Activated naive CD8-positive, alpha-beta T cell treated with anti-CD3 and anti-CD28 coated beads, Interleukin-2, amount 50 U/mL, for 24 hours (primary cell): Measurements from ENCODE around the gene WNT8B.
A peak's percentile ranks its signal among the peaks of the same experiment; 100 is the strongest.

Experiments used
- ATAC-seq: fragments of 150-1000 bp; cut with Tn5 transposase; one replicate; pipeline ENCODE4 v1.10.0; 2021
- DNase-seq: peaks from one replicate; pipeline ENCODE4 v3.0.0; 2021
- H3K27ac Mint-ChIP-seq: one replicate; pipeline ENCODE4 v1.8.0; 2021; ENCODE audit warnings: mild to moderate bottlenecking, mixed read lengths
- H3K27me3 Mint-ChIP-seq: one replicate; pipeline ENCODE4 v1.8.0; 2021; ENCODE audit warnings: mixed read lengths
- H3K36me3 Mint-ChIP-seq: one replicate; pipeline ENCODE4 v1.8.0; 2021; ENCODE audit warnings: low read depth, mixed read lengths
- H3K4me1 Mint-ChIP-seq: one replicate; pipeline ENCODE4 v1.8.0; 2021; ENCODE audit warnings: mixed read lengths
- H3K4me3 Mint-ChIP-seq: one replicate; pipeline ENCODE4 v1.8.0; 2021; ENCODE audit warnings: mild to moderate bottlenecking, moderate library complexity, mixed read lengths
- H3K9me3 Mint-ChIP-seq: one replicate; pipeline ENCODE4 v1.8.0; 2021; ENCODE audit warnings: mixed read lengths

The WNT8B gene

GRCh38 chr10:100498059-100498458, 35.2 kb downstream of the WNT8B start:
- ATAC-seq = no peak
- Mint-ChIP-seq H3K27me3 (no peaks in the 10 kb centered on the region), H3K4me3 (no peak overlapping the region), H3K4me1 (peaks cover 19% of the 10 kb centered on the region), H3K9me3 (no peaks in the 10 kb centered on the region), H3K36me3 (peaks cover 29% of the 10 kb centered on the region), H3K27ac (no peak overlapping the region)
- no peak for DNase-seq

GRCh38 chr10:100501423-100501822, 38.6 kb downstream of the WNT8B start:
- no peak for DNase-seq
- peaks cover 23% of the 10 kb centered on the region for H3K4me1 Mint-ChIP-seq
- H3K9me3 Mint-ChIP-seq = no peaks in the 10 kb centered on the region
- H3K27ac Mint-ChIP-seq = no peak overlapping the region
- H3K4me3 Mint-ChIP-seq = no peak overlapping the region
- no peaks in the 10 kb centered on the region for H3K27me3 Mint-ChIP-seq
- no peak for ATAC-seq
- H3K36me3 Mint-ChIP-seq = peaks cover 28% of the 10 kb centered on the region

GRCh38 chr10:100502926-100503494, 40.2 kb downstream of the WNT8B start:
- Mint-ChIP-seq H3K27me3 (no peaks in the 10 kb centered on the region), H3K4me1 (peaks cover 31% of the 10 kb centered on the region), H3K4me3 (no peak overlapping the region), H3K36me3 (peaks cover 33% of the 10 kb centered on the region), H3K9me3 (no peaks in the 10 kb centered on the region), H3K27ac (no peak overlapping the region)
- DNase-seq (no peak), ATAC-seq (no peak)

GRCh38 chr10:100504096-100504495, 41.3 kb downstream of the WNT8B start:
- H3K27ac Mint-ChIP-seq = no peak overlapping the region
- DNase-seq = no peak
- H3K36me3 Mint-ChIP-seq = peaks cover 34% of the 10 kb centered on the region
- H3K4me3 Mint-ChIP-seq = no peak overlapping the region
- H3K27me3 Mint-ChIP-seq = no peaks in the 10 kb centered on the region
- ATAC-seq = no peak
- H3K4me1 Mint-ChIP-seq = peaks cover 39% of the 10 kb centered on the region
- no peaks in the 10 kb centered on the region for H3K9me3 Mint-ChIP-seq

- no peak overlapping the region for H3K27ac Mint-ChIP-seq
- no peaks in the 10 kb centered on the region for H3K9me3 Mint-ChIP-seq
- H3K4me3 Mint-ChIP-seq = no peak overlapping the region
- peaks cover 36% of the 10 kb centered on the region for H3K36me3 Mint-ChIP-seq
- H3K4me1 Mint-ChIP-seq = peaks cover 48% of the 10 kb centered on the region
- DNase-seq (no peak), ATAC-seq (no peak)
- H3K27me3 Mint-ChIP-seq = no peaks in the 10 kb centered on the region
These were observed 42.4 kb downstream of the WNT8B start for GRCh38 chr10:100505164-100505563.

- peak; percentile 21 for DNase-seq
- no peak overlapping the region for H3K4me3 Mint-ChIP-seq
- H3K9me3 Mint-ChIP-seq = no peaks in the 10 kb centered on the region
- H3K4me1 Mint-ChIP-seq = peaks cover 64% of the 10 kb centered on the region
- peaks cover 32% of the 10 kb centered on the region for H3K36me3 Mint-ChIP-seq
- peak; percentile 80 for ATAC-seq
- H3K27ac Mint-ChIP-seq = peak overlapping the region; percentile 70
- H3K27me3 Mint-ChIP-seq = no peaks in the 10 kb centered on the region
These were observed 44.0 kb downstream of the WNT8B start for GRCh38 chr10:100506596-100507356.

GRCh38 chr10:100507357-100507732, 44.5 kb downstream of the WNT8B start:
- DNase-seq (no peak), ATAC-seq (no peak)
- Mint-ChIP-seq H3K36me3 (peaks cover 32% of the 10 kb centered on the region), H3K27ac (no peak overlapping the region), H3K4me3 (no peak overlapping the region), H3K4me1 (peaks cover 69% of the 10 kb centered on the region), H3K27me3 (no peaks in the 10 kb centered on the region), H3K9me3 (no peaks in the 10 kb centered on the region)

GRCh38 chr10:100508266-100508665, 45.5 kb downstream of the WNT8B start:
- no peaks in the 10 kb centered on the region for H3K27me3 Mint-ChIP-seq
- ATAC-seq (no peak), DNase-seq (no peak)
- peak overlapping the region; percentile 34 for H3K4me3 Mint-ChIP-seq
- H3K36me3 Mint-ChIP-seq = peaks cover 32% of the 10 kb centered on the region
- H3K27ac Mint-ChIP-seq = peak overlapping the region; percentile 79
- H3K4me1 Mint-ChIP-seq = peaks cover 70% of the 10 kb centered on the region
- H3K9me3 Mint-ChIP-seq = no peaks in the 10 kb centered on the region

GRCh38 chr10:100508691-100509150, 45.9 kb downstream of the WNT8B start:
- Mint-ChIP-seq H3K27ac (peak overlapping the region; percentile 79), H3K36me3 (peaks cover 32% of the 10 kb centered on the region), H3K4me1 (peaks cover 70% of the 10 kb centered on the region), H3K4me3 (peak overlapping the region; percentile 34), H3K27me3 (no peaks in the 10 kb centered on the region), H3K9me3 (no peaks in the 10 kb centered on the region)
- peak; percentile 15 for DNase-seq
- ATAC-seq = peak; percentile 38

GRCh38 chr10:100509241-100509840, 46.5 kb downstream of the WNT8B start:
- peak; percentile 59 for DNase-seq
- H3K4me3 Mint-ChIP-seq = peak overlapping the region; percentile 34

GRCh38 chr10:100510533-100511308, 47.9 kb downstream of the WNT8B start:
- Mint-ChIP-seq H3K4me1 (peaks cover 66% of the 10 kb centered on the region), H3K4me3 (peak overlapping the region; percentile 50), H3K36me3 (peaks cover 30% of the 10 kb centered on the region), H3K27me3 (no peaks in the 10 kb centered on the region), H3K9me3 (no peaks in the 10 kb centered on the region), H3K27ac (peak overlapping the region; percentile 72)
- DNase-seq (peak; percentile 66), ATAC-seq (peak; percentile 83)

More at GRCh38 chr10:100509241-100509840, 46.5 kb downstream of the WNT8B start:
- Mint-ChIP-seq H3K27me3 (no peaks in the 10 kb centered on the region), H3K9me3 (no peaks in the 10 kb centered on the region), H3K27ac (peak overlapping the region; percentile 79), H3K4me1 (peaks cover 70% of the 10 kb centered on the region), H3K36me3 (peaks cover 34% of the 10 kb centered on the region)
- ATAC-seq = peak; percentile 16

GRCh38 chr10:100515612-100516011, 52.8 kb downstream of the WNT8B start:
- Mint-ChIP-seq H3K4me1 (peaks cover 29% of the 10 kb centered on the region), H3K36me3 (peaks cover 12% of the 10 kb centered on the region), H3K27me3 (no peaks in the 10 kb centered on the region), H3K27ac (no peak overlapping the region), H3K9me3 (no peaks in the 10 kb centered on the region), H3K4me3 (no peak overlapping the region)
- no peak for ATAC-seq
- no peak for DNase-seq

- DNase-seq = no peak
- Mint-ChIP-seq H3K27me3 (no peaks in the 10 kb centered on the region), H3K4me1 (peaks cover 16% of the 10 kb centered on the region), H3K4me3 (no peak overlapping the region), H3K36me3 (peaks cover 12% of the 10 kb centered on the region), H3K9me3 (no peaks in the 10 kb centered on the region), H3K27ac (no peak overlapping the region)
- no peak for ATAC-seq
These were observed 54.0 kb downstream of the WNT8B start for GRCh38 chr10:100516847-100517246.

GRCh38 chr10:100518761-100519241, 56.0 kb downstream of the WNT8B start:
- Mint-ChIP-seq H3K4me3 (no peak overlapping the region), H3K36me3 (peaks cover 19% of the 10 kb centered on the region), H3K27ac (no peak overlapping the region), H3K27me3 (no peaks in the 10 kb centered on the region), H3K4me1 (peaks cover 11% of the 10 kb centered on the region), H3K9me3 (no peaks in the 10 kb centered on the region)
- ATAC-seq (no peak), DNase-seq (peak; percentile 75)
